ENCODE data around the gene UPF1. TPM values are rescaled to one million over a fixed set of nuclear protein-coding genes. Genes with fewer than 3 reads are reported as not detected.
"Not testable (repeated sequence)": the region's sequence is repeated elsewhere in the genome, so short reads cannot be mapped to it uniquely, and the experiment has no call there.

The UPF1 gene
- total and polyA plus RNA-seq, 9 donors: 29.8 to 44.3 (median 41.3) TPM

DNA sequence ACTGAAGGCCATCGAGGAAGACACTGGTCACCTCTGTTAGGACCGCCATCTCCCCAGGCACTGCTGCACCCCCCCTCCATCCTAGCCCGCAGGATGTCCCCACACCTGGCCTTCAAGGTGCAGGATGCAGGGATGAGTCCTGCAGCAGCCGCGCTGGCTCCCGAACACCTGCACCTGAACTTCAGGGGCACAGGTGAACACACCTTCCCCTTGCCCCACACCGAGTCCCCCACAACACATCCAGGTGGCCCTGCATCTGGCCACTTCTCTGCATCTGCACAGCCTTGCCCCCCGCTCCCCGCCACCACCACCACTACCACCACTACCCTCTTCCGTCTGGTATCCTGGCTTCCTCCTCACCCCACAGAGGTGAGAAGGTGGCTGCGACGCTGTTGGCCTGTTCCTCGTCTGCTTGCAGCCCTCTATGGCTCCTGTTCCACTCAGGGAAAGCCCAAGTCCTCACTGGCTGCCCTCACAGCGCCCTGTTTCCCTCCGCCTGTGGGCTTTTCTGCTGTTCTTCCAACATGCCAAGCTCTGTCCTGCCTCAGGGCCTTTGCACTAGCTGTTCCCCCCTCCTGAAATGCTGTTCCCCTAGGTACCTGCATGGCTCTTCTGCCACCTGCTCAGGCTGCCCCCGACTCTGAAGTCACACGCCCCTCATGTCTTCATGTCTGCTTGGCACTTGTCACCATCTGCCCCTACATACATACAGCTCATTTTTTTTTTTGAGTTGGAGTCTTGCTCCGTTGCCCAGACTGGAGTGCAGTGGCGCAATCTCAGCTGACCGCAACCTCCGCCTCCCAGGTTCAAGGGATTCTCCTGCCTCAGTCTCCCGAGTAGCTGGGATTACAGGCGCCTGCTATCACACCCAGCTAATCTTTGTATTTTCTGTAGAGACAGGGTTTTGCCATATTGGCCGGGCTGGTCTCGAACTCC lies 65.6 kb downstream of the UPF1 start:
- WGBS (ENCODE audit: insufficient coverage): 83% methylated on average over 18 of the region's 25 CpGs
- no peaks in the 10 kb centered on the region for H3K9me3 ChIP-seq (replicated peaks; ENCODE audit: control insufficient read depth, low read depth, low read length)
- no peak overlapping the region for H3K27ac ChIP-seq (ENCODE audit: low read length)
- no peak overlapping the region for H3K4me3 ChIP-seq (ENCODE audit: low read length)
- H3K36me3 ChIP-seq (ENCODE audit: control insufficient read depth, insufficient read depth, low read length): peaks cover 35% of the 10 kb centered on the region
- peaks cover 43% of the 10 kb centered on the region for H3K4me1 ChIP-seq (ENCODE audit: control insufficient read depth, insufficient read depth, low read length)
- H3K27me3 ChIP-seq (ENCODE audit: control insufficient read depth, insufficient read depth, low read length): peaks cover 5% of the 10 kb centered on the region
- DNase-seq: no peak

DNA sequence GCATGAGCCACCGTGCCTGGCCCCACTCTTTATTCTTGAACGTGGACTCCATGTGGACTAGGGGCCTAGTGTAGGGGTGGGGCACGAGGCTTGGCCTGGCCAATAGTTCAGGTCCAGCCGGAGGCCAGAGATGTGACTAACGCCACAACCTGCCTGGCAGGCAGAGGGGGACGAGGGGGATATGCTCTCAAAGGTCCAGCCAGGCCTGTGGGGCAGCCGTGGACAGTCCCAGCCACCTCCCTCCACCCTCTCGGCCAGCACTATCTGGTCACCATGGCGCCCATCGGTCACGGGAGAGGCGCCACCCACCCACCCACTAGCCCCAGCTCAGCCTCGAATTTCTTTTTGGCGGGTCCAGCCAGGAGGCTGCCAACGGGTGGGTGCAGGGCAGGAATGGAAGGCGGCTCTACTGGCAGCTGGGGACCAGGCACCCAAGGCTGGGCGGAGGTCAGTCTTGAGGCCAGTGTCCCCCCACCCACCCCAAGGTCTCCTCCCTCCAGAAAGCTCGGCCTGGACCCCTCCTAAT lies 66.4 kb downstream of the UPF1 start:
- Histone ChIP-seq H3K4me3 (ENCODE audit: low read length) (no peak overlapping the region), H3K27me3 (ENCODE audit: control insufficient read depth, insufficient read depth, low read length) (peaks cover 5% of the 10 kb centered on the region), H3K9me3 (replicated peaks; ENCODE audit: control insufficient read depth, low read depth, low read length) (no peaks in the 10 kb centered on the region), H3K27ac (ENCODE audit: low read length) (peak overlapping the region; percentile 6), H3K4me1 (ENCODE audit: control insufficient read depth, insufficient read depth, low read length) (peaks cover 42% of the 10 kb centered on the region), H3K36me3 (ENCODE audit: control insufficient read depth, insufficient read depth, low read length) (peaks cover 35% of the 10 kb centered on the region)
- 37% methylated on average over 11 of the region's 18 CpGs for WGBS (ENCODE audit: insufficient coverage)
- peak; percentile 65 for DNase-seq

DNA sequence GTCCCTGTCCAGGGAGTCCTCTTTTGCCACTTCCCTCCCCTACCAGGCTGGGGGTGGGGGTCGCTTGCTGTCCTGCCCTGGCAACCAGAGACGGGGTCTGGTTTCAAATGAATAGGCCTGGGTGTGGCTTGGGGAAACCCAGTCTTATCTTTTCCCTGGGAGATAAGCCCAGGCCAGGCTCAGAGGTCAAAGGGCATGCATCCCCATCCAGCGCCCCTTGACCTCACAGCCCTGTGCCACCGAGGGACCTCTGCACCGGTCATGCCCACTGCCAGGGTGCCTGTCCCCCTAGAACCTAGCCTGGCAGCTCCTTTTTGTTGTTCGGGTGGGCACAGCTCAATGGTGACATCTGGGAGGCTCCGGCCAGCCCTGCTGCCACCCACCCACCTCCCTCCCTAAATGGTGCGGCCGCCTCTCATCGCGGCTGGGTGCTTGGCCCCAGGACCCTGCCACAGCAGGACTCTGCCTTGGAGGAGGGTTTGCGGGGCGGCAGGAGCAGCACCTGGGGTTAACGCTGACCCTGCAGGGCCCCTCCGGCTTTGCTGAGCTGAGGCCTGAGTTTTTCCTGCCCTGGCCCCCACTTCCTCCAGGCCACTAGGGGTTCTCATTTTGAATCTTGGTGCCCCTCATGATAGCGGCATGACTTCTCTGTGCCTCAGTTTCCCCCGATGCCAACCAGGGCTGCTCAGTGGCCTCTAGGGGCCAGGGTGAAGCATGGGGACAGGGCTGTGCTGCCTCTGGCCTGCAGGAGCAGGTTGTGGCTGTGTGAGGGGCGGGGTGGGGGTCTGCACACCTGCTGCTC lies 67.0 kb downstream of the UPF1 start:
- Histone ChIP-seq H3K4me3 (ENCODE audit: low read length) (no peak overlapping the region), H3K9me3 (replicated peaks; ENCODE audit: control insufficient read depth, low read depth, low read length) (no peaks in the 10 kb centered on the region), H3K36me3 (ENCODE audit: control insufficient read depth, insufficient read depth, low read length) (peaks cover 42% of the 10 kb centered on the region), H3K27ac (ENCODE audit: low read length) (no peak overlapping the region), H3K4me1 (ENCODE audit: control insufficient read depth, insufficient read depth, low read length) (peaks cover 35% of the 10 kb centered on the region), H3K27me3 (ENCODE audit: control insufficient read depth, insufficient read depth, low read length) (peaks cover 5% of the 10 kb centered on the region)
- 62% methylated on average over 10 of the region's 18 CpGs for WGBS (ENCODE audit: insufficient coverage)
- no peak for DNase-seq

DNA sequence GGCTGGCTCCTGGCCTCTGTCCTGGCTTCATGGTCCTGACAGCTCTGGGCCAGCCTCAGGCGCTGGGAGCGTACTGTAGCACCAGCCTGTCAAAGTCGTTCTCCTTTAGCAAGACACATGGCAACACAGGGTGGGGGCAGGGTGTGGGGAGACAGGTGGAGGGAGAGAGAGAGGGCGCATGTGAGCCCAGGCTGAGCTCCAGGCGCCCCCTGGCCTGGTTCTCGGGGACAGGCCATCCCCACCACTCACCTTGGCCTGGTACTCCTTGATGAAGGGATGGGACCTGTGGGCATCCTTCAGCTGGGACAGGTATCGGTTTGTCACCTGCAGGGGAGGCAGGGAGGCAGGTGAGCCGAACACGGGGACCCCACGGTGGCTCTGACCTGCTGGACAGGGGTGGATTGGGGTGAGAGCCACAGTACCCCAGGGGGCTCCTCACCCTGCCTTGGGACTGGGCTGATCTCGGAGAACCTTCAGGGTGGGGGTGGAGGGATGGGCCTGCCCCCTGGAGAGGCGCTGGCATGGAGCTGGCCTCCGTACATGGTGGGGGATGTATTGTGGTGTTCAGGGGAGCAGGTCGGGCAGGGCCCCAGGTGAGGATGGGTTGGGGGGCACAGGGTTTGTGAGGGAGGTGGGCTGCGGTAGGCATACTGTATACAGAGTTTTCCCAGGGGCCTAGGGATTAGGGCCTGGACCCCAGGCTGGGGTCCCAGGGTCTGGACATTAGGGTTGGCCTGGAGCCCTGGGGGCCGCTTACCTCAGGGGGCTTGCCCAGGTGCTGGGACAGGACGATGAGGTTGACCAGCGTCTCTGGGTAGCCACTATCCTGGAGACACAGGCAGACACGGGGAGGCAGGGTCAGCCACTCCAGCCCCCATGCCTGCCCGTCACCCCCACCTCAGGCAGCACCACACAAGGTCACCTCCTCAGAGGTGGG lies 68.1 kb downstream of the UPF1 start:
- no peak for DNase-seq
- Histone ChIP-seq H3K4me1 (ENCODE audit: control insufficient read depth, insufficient read depth, low read length) (peaks cover 24% of the 10 kb centered on the region), H3K27ac (ENCODE audit: low read length) (no peak overlapping the region), H3K9me3 (replicated peaks; ENCODE audit: control insufficient read depth, low read depth, low read length) (no peaks in the 10 kb centered on the region), H3K27me3 (ENCODE audit: control insufficient read depth, insufficient read depth, low read length) (no peaks in the 10 kb centered on the region), H3K36me3 (ENCODE audit: control insufficient read depth, insufficient read depth, low read length) (peaks cover 51% of the 10 kb centered on the region), H3K4me3 (ENCODE audit: low read length) (no peak overlapping the region)
- WGBS (ENCODE audit: insufficient coverage): 80% methylated on average over 13 of the region's 20 CpGs

DNA sequence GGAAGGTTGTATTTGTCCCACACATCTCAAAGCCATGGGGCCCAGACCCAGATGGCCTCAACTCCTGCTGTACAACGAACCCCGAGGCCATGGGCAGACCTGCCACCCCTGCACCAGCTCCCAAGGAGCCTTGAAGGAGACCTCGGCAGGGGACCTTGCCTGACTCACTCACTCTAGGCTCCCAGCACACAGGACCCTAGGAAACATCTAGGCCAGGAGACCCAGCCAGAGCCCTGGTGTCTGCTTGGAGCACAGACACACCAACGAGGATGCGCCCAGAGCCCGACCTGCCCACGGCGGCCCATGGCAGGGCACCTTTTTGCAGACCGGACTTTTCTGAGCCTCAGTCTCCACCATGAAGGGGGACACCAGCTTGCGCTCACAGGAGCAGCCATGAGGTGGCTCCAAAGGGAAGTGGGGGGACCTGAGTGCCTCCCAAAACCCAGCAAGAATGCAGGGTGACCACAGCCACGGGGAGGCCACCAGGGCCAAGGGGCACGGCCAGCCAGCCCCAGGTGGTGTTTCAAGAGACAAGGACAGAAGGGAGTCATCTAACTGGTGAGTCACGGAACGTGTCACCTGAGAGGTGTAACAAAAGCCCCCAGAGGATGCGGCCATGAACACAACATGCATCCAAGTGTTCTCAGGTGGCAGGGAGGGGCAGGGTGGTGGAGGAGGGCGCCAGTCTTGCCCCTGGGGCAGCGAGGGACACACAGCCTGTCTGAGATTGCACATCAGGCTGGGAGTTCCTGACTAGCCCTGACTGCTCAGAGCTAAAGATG lies 69.1 kb downstream of the UPF1 start:
- H3K4me1 ChIP-seq (ENCODE audit: control insufficient read depth, insufficient read depth, low read length): peaks cover 22% of the 10 kb centered on the region
- no peaks in the 10 kb centered on the region for H3K27me3 ChIP-seq (ENCODE audit: control insufficient read depth, insufficient read depth, low read length)
- no peaks in the 10 kb centered on the region for H3K9me3 ChIP-seq (replicated peaks; ENCODE audit: control insufficient read depth, low read depth, low read length)
- no peak for DNase-seq
- 88% methylated on average over 16 of the region's 17 CpGs for WGBS (ENCODE audit: insufficient coverage)
- no peak overlapping the region for H3K4me3 ChIP-seq (ENCODE audit: low read length)
- no peak overlapping the region for H3K27ac ChIP-seq (ENCODE audit: low read length)
- peaks cover 61% of the 10 kb centered on the region for H3K36me3 ChIP-seq (ENCODE audit: control insufficient read depth, insufficient read depth, low read length)

DNA sequence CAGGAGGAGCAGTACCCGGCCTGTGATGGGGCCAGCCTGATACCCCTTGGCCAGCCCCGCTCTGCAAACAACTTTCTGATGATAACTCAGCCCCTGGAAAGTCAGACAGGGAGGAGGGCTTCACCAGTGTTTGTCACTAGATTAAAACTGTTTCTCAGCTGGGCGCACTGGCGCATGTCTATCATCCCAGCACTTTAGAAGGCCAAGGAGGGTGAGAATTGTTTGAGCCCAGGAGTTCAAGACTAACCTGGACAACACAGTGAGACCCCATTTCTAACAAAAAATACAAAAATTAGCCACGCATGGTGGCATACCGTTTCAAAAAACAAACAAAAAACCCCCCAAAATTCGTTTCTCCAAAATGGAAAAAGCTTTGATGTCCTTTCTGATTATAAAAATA lies 69.7 kb downstream of the UPF1 start:
- 92% methylated on average over 2 of the region's 7 CpGs for WGBS (ENCODE audit: insufficient coverage)
- no peak for DNase-seq
- H3K27ac ChIP-seq (ENCODE audit: low read length): no peak overlapping the region
- H3K27me3 ChIP-seq (ENCODE audit: control insufficient read depth, insufficient read depth, low read length): no peaks in the 10 kb centered on the region
- no peaks in the 10 kb centered on the region for H3K9me3 ChIP-seq (replicated peaks; ENCODE audit: control insufficient read depth, low read depth, low read length)
- H3K4me3 ChIP-seq (ENCODE audit: low read length): no peak overlapping the region
- H3K4me1 ChIP-seq (ENCODE audit: control insufficient read depth, insufficient read depth, low read length): peaks cover 20% of the 10 kb centered on the region
- H3K36me3 ChIP-seq (ENCODE audit: control insufficient read depth, insufficient read depth, low read length): peaks cover 67% of the 10 kb centered on the region

DNA sequence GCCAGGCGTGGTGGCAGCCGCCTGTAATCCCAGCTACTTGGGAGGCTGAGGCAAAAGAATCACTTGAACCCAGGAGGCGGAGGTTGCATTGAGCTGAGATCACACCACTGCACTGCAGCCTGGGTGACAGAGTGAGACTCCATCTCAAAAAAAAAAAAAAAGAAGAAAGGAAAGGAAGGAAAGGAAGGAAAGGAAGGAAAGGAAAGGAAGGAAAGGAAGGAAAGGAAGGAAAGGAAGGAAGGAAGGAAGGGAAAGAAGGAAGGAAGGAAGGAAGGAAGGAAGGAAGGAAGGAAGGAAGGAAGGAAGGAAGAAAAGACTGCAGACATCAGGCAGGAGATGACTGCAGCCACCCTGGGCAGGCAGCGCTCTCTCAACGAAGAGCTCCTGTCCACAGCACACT lies 70.8 kb downstream of the UPF1 start:
- Histone ChIP-seq H3K36me3 (ENCODE audit: control insufficient read depth, insufficient read depth, low read length) (peaks cover 78% of the 10 kb centered on the region), H3K4me1 (ENCODE audit: control insufficient read depth, insufficient read depth, low read length) (peaks cover 17% of the 10 kb centered on the region)
- H3K27me3 ChIP-seq (ENCODE audit: control insufficient read depth, insufficient read depth, low read length); H3K27ac ChIP-seq (ENCODE audit: low read length); H3K9me3 ChIP-seq (replicated peaks; ENCODE audit: control insufficient read depth, low read depth, low read length); H3K4me3 ChIP-seq (ENCODE audit: low read length); DNase-seq: not testable (repeated sequence)
- WGBS (ENCODE audit: insufficient coverage): no CpG with 5 or more reads among the region's 5 CpGs

DNA sequence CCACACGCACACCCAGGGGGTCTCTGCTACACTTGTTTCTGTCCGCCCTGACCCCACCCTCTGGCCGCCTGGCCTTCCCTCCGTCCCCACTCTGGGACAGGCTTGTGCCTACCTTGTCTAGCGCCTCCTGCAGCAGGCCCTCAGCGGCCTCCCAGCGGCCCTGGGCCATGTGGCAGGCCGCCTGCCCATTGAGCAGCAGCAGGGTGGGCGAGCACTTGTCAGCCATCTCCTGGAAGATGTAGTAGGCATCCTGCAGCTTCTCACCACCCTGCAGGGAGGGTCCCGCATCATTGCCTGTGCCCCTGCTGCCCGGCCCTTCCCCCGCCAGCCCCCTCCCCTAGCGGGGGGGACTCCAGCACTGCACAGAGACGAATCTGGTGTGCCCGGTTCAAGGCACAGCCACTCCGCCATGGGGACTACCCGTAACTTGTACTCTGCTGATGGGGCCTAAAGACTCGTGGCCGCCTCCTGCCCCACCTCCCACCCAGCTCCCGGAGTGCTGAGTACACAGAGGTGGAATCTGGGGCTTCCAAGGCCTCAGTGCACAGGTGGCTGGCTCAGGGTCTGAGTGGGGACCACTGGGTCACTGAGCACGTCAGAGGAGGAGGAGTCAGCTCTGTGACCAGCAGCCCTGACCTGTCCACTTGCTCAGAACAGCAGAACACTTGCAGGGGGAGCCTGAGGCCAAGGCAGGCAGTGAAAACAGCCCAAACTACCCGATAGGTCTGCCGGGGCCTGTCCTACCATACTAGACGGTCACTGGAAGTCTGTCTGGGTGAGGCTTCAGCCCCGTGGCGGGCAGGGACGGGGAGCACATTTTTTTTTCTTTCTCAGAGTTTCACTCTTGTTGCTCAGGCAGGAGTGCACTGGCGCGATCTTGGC lies 71.6 kb downstream of the UPF1 start:
- WGBS (ENCODE audit: insufficient coverage): 82% methylated on average over 26 of the region's 29 CpGs
- Histone ChIP-seq H3K4me1 (ENCODE audit: control insufficient read depth, insufficient read depth, low read length) (peaks cover 9% of the 10 kb centered on the region), H3K9me3 (replicated peaks; ENCODE audit: control insufficient read depth, low read depth, low read length) (no peaks in the 10 kb centered on the region), H3K27ac (ENCODE audit: low read length) (no peak overlapping the region), H3K36me3 (ENCODE audit: control insufficient read depth, insufficient read depth, low read length) (peaks cover 84% of the 10 kb centered on the region), H3K4me3 (ENCODE audit: low read length) (no peak overlapping the region), H3K27me3 (ENCODE audit: control insufficient read depth, insufficient read depth, low read length) (no peaks in the 10 kb centered on the region)
- DNase-seq: no peak

Measured in muscle of leg (tissue), 11 donors.